A549 (cell line): ENCODE results near the gene EMD. TPM values are rescaled to one million over a fixed set of nuclear protein-coding genes. Genes with fewer than 3 reads are reported as not detected.

ENCODE experiments used
- ATAC-seq, 2 experiments: fragments of 200-7000 bp in 1 of 2; fragments of >200 bp in 1 of 2; cut with Nextera tagmentation in 1 of 2; cut with Tn5 transposase in 1 of 2; 3 replicates each; pipeline versions ENCODE4 v1.8.0 to v1.9.1; 2018 to 2020; ENCODE audit warnings: mild to moderate bottlenecking in 1 of 2, moderate library complexity in 1 of 2
- CTCF ChIA-PET: fragments of 300-600 bp; sonication (Branson Sonifier 250); formaldehyde crosslinking; extraction: SDS; loops from one replicate; lab custom pipeline; 2021; ENCODE audit warnings: antibody characterized with exemption, inconsistent platforms; lab: Yijun Ruan, JAX
- POLR2A ChIA-PET: fragments of 350-600 bp; formaldehyde crosslinking; extraction: SDS; loops from one replicate; lab custom pipeline; 2021; ENCODE audit warnings: antibody characterized with exemption, inconsistent platforms; lab: Yijun Ruan, JAX
- DNase-seq, 2 experiments: peaks; one replicate each; pipeline versions ENCODE4 v3.0.0 to v3.0.0-alpha.2; 2011 to 2016; ENCODE audit warnings: low read depth in 1 of 2, low spot score in 1 of 2
- FAIRE-seq: peaks from 2 replicates; lab custom pipeline; 2011; peaks lifted over from hg19 to GRCh38; lab: Jason Lieb, UNC
- H3K27ac ChIP-seq, 2 experiments: fragments of >200 bp; sonication (Bioruptor Twin); formaldehyde crosslinking; 3 replicates each; pipeline ENCODE4 v1.5.1; 2016 to 2017
- H3K4me1 ChIP-seq: fragments of >200 bp; sonication (Bioruptor Twin); formaldehyde crosslinking; 3 replicates; pipeline ENCODE4 v1.6.1; 2016
- H3K4me2 ChIP-seq: fragments of >200 bp; sonication (Bioruptor Twin); formaldehyde crosslinking; 3 replicates; pipeline ENCODE4 v1.6.1; 2016
- H3K4me3 ChIP-seq: fragments of >200 bp; sonication (Bioruptor Twin); formaldehyde crosslinking; 3 replicates; pipeline ENCODE4 v1.5.1; 2016
- H3K9me3 ChIP-seq: fragments of >200 bp; sonication (Bioruptor Twin); formaldehyde crosslinking; 3 replicates; pipeline ENCODE4 v1.6.1; 2016
- BHLHE40 ChIP-seq: IDR thresholded peaks from 2 replicates; pipeline ENCODE4 v1.6.1; 2012; ENCODE audit warnings: low read depth, low read length, inconsistent platforms
- CHD2 ChIP-seq: fragments of 150-350 bp; IDR thresholded peaks from 2 replicates; pipeline ENCODE4 v1.6.1; 2014; ENCODE audit warnings: low read length; ENCODE audit not compliant: partially characterized antibody
- EHMT2 ChIP-seq: fragments of 200-600 bp; sonication (generic); IDR thresholded peaks from 2 replicates; pipeline ENCODE4 v1.6.1; 2016; ENCODE audit warnings: antibody characterized with exemption, low read depth, mild to moderate bottlenecking, moderate library complexity
- FOSL2 ChIP-seq, 2 experiments: fragments of 450-650 bp in 1 of 2; fragments of >200 bp in 1 of 2; sonication (Bioruptor Twin) in 1 of 2; formaldehyde crosslinking; IDR thresholded peaks; 2 replicates each; pipeline versions ENCODE4 v1.5.0 to v1.6.1; 2016 to 2020; ENCODE audit warnings: mild to moderate bottlenecking in 1 of 2, moderate library complexity in 1 of 2
- GATA3 ChIP-seq: IDR thresholded peaks from 2 replicates; pipeline ENCODE4 v1.6.1; 2012; ENCODE audit warnings: borderline replicate concordance
- HOXB13 ChIP-seq: fragments of 250-450 bp; sonication (Bioruptor Pico); IDR thresholded peaks from 2 replicates; pipeline ENCODE4 v1.5.0; 2020; ENCODE audit warnings: low read depth, mild to moderate bottlenecking, moderate library complexity
- HOXB5 ChIP-seq: fragments of 250-450 bp; sonication (Bioruptor Pico); IDR thresholded peaks from 2 replicates; pipeline ENCODE4 v1.5.0; 2020; ENCODE audit warnings: mild to moderate bottlenecking, moderate library complexity
- JUNB ChIP-seq: fragments of >200 bp; sonication (Bioruptor Twin); formaldehyde crosslinking; IDR thresholded peaks from 2 replicates; pipeline ENCODE4 v1.6.1; 2016
- MYC ChIP-seq: IDR thresholded peaks from 2 replicates; pipeline ENCODE4 v1.6.1; 2012; ENCODE audit warnings: mild to moderate bottlenecking, inconsistent platforms, low read length, improper control_type of control experiment, borderline replicate concordance
- NFE2L2 ChIP-seq: fragments of 150-350 bp; conservative IDR thresholded peaks from 2 replicates; pipeline ENCODE4 v1.6.1; 2014; ENCODE audit warnings: low read length
- POLR2A ChIP-seq: IDR thresholded peaks from 2 replicates; pipeline ENCODE4 v1.6.1; 2012; ENCODE audit warnings: mild to moderate bottlenecking, low read length
- RARB ChIP-seq: fragments of 250-450 bp; sonication (Bioruptor Pico); IDR thresholded peaks from 2 replicates; pipeline ENCODE4 v1.8.0; 2021; ENCODE audit warnings: mild to moderate bottlenecking, moderate library complexity
- SMC3 ChIP-seq: fragments of >200 bp; sonication (Bioruptor Twin); formaldehyde crosslinking; IDR thresholded peaks from 3 replicates; pipeline ENCODE4 v1.6.1; 2018; ENCODE audit warnings: inconsistent platforms
- SREBF2 ChIP-seq: fragments of 450-650 bp; IDR thresholded peaks from 2 replicates; pipeline ENCODE4 v1.6.1; 2014; ENCODE audit warnings: mild to moderate bottlenecking, moderate library complexity
- TFCP2L1 ChIP-seq: fragments of 250-450 bp; sonication (Bioruptor Pico); IDR thresholded peaks from 2 replicates; pipeline ENCODE4 v1.5.0; 2021; ENCODE audit warnings: mild to moderate bottlenecking
- ZFP36 ChIP-seq: fragments of 450-650 bp; IDR thresholded peaks from 2 replicates; pipeline ENCODE4 v1.6.1; 2014; ENCODE audit warnings: borderline replicate concordance; ENCODE audit not compliant: partially characterized antibody
- ZSCAN20 ChIP-seq: fragments of 250-450 bp; sonication (Bioruptor Pico); IDR thresholded peaks from 2 replicates; pipeline ENCODE4 v1.8.0; 2022; ENCODE audit warnings: mild to moderate bottlenecking, moderate library complexity
- WGBS: methylation state at CpG from one replicate; pipeline ENCODE4 v1.1.6; 2017; ENCODE audit errors: missing lambda C conversion rate; 5-methylcytosine and 5-hydroxymethylcytosine counted together
- polyA plus RNA-seq, 4 experiments: library from polyadenylated mRNA; depleted of rRNA in 3 of 4; stranded (reverse); fragments of >200 nt; fragmentation: RNase III in 1 of 4; extraction: RNeasy Plus Mini Kit Qiagen cat#74134 plus additional on column Dnase treatment in 1 of 4; gene quantifications; 2 replicates in 3 of 4; 3 replicates in 1 of 4; pipeline ENCODE4 v1.2.3, GENCODE V29; 2011 to 2017
- TF ChIP-seq, protein P1 (sequence below): fragments of 250-450 bp; sonication (Bioruptor Pico); IDR thresholded peaks from 2 replicates; pipeline ENCODE4 v1.5.0; 2021; ENCODE audit warnings: mild to moderate bottlenecking, moderate library complexity, borderline replicate concordance
- TF ChIP-seq, protein P2 (sequence below): fragments of >200 bp; sonication (Bioruptor Twin); formaldehyde crosslinking; IDR thresholded peaks from 2 replicates; pipeline ENCODE4 v1.6.1; 2016
- TF ChIP-seq, protein P3 (sequence below): fragments of >200 bp; sonication (Bioruptor Twin); formaldehyde crosslinking; IDR thresholded peaks from 3 replicates; pipeline ENCODE4 v1.6.1; 2016
- TF ChIP-seq, protein P4 (sequence below): fragments of >200 bp; sonication (Bioruptor Twin); formaldehyde crosslinking; IDR thresholded peaks from 3 replicates; pipeline ENCODE4 v1.5.1; 2016

EMD gene
- polyA plus RNA-seq, 2 of the 4 experiments (the other 2 are of a cell fraction): 34.6 to 126 TPM

DNA sequence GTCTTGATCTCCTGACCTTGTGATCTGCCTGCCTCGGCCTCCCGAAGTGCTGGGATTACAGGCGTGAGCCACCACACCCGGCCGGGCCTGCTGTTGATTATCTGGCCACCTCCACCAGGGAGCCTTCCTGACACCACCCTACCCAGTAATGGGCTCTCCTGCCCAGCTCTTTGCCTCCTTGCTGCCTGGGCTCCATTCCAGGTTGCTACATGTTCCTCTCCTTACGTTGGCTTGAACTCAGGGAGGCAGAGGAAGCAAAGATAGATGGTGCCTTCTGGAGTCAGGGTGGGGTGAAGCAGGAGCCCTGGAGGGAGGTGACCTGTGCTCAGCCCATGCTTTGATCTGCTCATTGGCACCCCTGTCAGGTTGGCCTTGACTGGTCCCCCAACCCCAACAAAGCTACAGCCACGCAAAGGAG lies 31.0 kb upstream of the EMD start:
- Histone ChIP-seq H3K4me2 (no peak overlapping the region), H3K9me3 (no peaks in the 10 kb centered on the region), H3K27ac (no peak overlapping the region), H3K4me1 (peaks cover 54% of the 10 kb centered on the region)
- FAIRE-seq: no peak
- ATAC-seq: no peak
- DNase-seq: peak in 1 of 2 experiments; percentile 44
- ChIA-PET POLR2A (interaction anchor here (0.8 kb wide), 1 partner anchor 21 kb away, joined by 3 read pairs; no protein-coding TSS in a partner anchor), CTCF (interaction anchor here (2.7 to 3.4 kb wide), 2 partner anchors 18 to 25 kb away, joined by 9 to 19 read pairs; partner anchors contain the start of gene FLNA)
- WGBS: 64% methylated on average over 7 of the region's 7 CpGs
- peak; percentile 93 for TF ChIP-seq ZFP36
- no peak for TF ChIP-seq FOSL2 (IDR thresholded peaks at IDR 0.05)
- no peak for TF ChIP-seq FOSL2 (CRISPR knock-in tag; IDR thresholded peaks at IDR 0.05)
- TF ChIP-seq, all 56 proteins: peak for 1
- H3K4me3 ChIP-seq: no peak overlapping the region

DNA sequence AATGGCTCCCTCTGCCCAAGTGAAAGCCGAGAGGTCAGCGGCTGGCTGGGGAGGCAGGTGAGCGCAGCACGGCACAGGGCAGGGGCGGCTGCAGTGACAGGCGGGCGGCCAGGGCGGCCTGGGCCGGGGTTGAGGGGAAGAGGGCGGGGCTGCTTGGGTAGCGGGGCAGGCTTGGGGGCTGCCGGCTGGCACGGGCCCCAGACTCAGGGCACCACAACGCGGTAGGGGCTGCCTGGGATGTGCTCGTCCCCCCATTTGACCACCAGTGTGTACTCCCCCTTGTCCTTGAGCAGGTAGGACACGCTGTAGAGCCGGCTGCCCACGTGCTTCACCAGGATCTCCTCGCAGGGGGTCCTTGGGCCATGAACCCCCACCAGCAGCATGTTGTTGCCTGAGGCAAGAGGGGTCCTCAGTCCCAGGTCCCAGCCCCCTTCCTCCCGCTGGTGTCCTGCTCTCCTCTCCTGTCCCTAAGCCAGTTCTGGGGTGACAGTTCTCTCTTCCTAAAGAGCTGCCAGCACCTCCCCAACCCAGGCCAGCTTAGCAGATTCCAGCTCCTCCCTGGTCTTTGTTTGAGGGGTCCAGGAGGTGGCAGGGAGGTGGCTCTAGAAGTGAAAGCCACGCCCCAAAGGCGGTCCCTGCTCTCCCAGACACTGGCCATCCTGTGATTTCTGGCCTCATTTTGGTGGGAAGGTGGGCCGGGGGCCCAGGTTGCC lies 30.3 kb upstream of the EMD start:
- no peak overlapping the region for H3K4me2 ChIP-seq
- no peaks in the 10 kb centered on the region for H3K9me3 ChIP-seq
- ChIA-PET POLR2A (interaction anchor here (0.8 to 1.0 kb wide), 2 partner anchors 21 to 22 kb away, joined by 3 read pairs; no protein-coding TSS in a partner anchor), CTCF (interaction anchor here (0.6 to 3.4 kb wide), 5 partner anchors 17 to 232 kb away, joined by 3 to 19 read pairs (median 5); partner anchors contain the start of genes FLNA and RPL10)
- H3K4me3 ChIP-seq: no peak overlapping the region
- H3K27ac ChIP-seq: peak overlapping the region in 1 of 2 experiments; percentile 22; a peak in 1 of 6 replicates
- TF ChIP-seq, protein P1, sequence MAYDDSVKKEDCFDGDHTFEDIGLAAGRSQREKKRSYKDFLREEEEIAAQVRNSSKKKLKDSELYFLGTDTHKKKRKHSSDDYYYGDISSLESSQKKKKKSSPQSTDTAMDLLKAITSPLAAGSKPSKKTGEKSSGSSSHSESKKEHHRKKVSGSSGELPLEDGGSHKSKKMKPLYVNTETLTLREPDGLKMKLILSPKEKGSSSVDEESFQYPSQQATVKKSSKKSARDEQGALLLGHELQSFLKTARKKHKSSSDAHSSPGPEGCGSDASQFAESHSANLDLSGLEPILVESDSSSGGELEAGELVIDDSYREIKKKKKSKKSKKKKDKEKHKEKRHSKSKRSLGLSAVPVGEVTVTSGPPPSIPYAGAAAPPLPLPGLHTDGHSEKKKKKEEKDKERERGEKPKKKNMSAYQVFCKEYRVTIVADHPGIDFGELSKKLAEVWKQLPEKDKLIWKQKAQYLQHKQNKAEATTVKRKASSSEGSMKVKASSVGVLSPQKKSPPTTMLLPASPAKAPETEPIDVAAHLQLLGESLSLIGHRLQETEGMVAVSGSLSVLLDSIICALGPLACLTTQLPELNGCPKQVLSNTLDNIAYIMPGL (CRISPR knock-in tag): no peak
- TF ChIP-seq, protein P2, sequence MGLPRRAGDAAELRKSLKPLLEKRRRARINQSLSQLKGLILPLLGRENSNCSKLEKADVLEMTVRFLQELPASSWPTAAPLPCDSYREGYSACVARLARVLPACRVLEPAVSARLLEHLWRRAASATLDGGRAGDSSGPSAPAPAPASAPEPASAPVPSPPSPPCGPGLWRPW: no peak
- TF ChIP-seq HOXB5: no peak
- no peak for TF ChIP-seq NFE2L2
- TF ChIP-seq SREBF2: no peak
- TF ChIP-seq ZSCAN20: no peak
- no peak for TF ChIP-seq EHMT2
- TF ChIP-seq, protein P3, sequence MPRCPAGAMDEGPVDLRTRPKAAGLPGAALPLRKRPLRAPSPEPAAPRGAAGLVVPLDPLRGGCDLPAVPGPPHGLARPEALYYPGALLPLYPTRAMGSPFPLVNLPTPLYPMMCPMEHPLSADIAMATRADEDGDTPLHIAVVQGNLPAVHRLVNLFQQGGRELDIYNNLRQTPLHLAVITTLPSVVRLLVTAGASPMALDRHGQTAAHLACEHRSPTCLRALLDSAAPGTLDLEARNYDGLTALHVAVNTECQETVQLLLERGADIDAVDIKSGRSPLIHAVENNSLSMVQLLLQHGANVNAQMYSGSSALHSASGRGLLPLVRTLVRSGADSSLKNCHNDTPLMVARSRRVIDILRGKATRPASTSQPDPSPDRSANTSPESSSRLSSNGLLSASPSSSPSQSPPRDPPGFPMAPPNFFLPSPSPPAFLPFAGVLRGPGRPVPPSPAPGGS: no peak
- TF ChIP-seq RARB: no peak
- no peak for TF ChIP-seq BHLHE40
- no peak for TF ChIP-seq CHD2
- TF ChIP-seq HOXB13 (CRISPR knock-in tag): no peak
- no peak for TF ChIP-seq JUNB
- TF ChIP-seq, protein P4, sequence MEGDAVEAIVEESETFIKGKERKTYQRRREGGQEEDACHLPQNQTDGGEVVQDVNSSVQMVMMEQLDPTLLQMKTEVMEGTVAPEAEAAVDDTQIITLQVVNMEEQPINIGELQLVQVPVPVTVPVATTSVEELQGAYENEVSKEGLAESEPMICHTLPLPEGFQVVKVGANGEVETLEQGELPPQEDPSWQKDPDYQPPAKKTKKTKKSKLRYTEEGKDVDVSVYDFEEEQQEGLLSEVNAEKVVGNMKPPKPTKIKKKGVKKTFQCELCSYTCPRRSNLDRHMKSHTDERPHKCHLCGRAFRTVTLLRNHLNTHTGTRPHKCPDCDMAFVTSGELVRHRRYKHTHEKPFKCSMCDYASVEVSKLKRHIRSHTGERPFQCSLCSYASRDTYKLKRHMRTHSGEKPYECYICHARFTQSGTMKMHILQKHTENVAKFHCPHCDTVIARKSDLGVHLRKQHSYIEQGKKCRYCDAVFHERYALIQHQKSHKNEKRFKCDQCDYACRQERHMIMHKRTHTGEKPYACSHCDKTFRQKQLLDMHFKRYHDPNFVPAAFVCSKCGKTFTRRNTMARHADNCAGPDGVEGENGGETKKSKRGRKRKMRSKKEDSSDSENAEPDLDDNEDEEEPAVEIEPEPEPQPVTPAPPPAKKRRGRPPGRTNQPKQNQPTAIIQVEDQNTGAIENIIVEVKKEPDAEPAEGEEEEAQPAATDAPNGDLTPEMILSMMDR: no peak
- no peak for TF ChIP-seq POLR2A
- no peak for TF ChIP-seq TFCP2L1 (CRISPR knock-in tag)
- TF ChIP-seq MYC: no peak
- TF ChIP-seq SMC3: no peak
- TF ChIP-seq GATA3: no peak
- TF ChIP-seq ZFP36: no peak
- DNase-seq (peak in 1 of 2 experiments; percentile 3), ATAC-seq (no peak), FAIRE-seq (no peak)
- H3K4me1 ChIP-seq: peaks cover 61% of the 10 kb centered on the region
- 88% methylated on average over 9 of the region's 24 CpGs for WGBS
